Osteoblast (primary cell): ENCODE results near the gene OSBPL1A. TPM values are rescaled to one million over a fixed set of nuclear protein-coding genes. Genes with fewer than 3 reads are reported as not detected.

ENCODE experiments used
- DNase-seq: peaks from one replicate; pipeline ENCODE4 v3.0.0; 2011; ENCODE audit warnings: low spot score, mixed read lengths; ENCODE audit not compliant: insufficient read length; ENCODE audit errors: missing footprints
- H2AFZ ChIP-seq: 2 replicates; pipeline ENCODE4 v1.6.0; 2011; ENCODE audit warnings: mild to moderate bottlenecking, low read length
- H3K27ac ChIP-seq: 2 replicates; pipeline ENCODE4 v1.5.1; 2011; ENCODE audit warnings: mild to moderate bottlenecking, low read depth, low read length, moderate library complexity
- H3K27me3 ChIP-seq: 2 replicates; pipeline ENCODE4 v1.6.0; 2012; ENCODE audit warnings: mild to moderate bottlenecking, control low read depth, inconsistent platforms, low read length, moderate library complexity; ENCODE audit not compliant: insufficient read depth
- H3K36me3 ChIP-seq: 2 replicates; pipeline ENCODE4 v1.5.1; 2011; ENCODE audit warnings: mild to moderate bottlenecking, low read length, control low read depth, moderate library complexity; ENCODE audit not compliant: insufficient read depth
- H3K4me1 ChIP-seq: 2 replicates; pipeline ENCODE4 v1.5.1; 2011; ENCODE audit warnings: mild to moderate bottlenecking, low read length, control low read depth, moderate library complexity; ENCODE audit not compliant: insufficient read depth
- H3K4me2 ChIP-seq: 2 replicates; pipeline ENCODE4 v1.6.0; 2011; ENCODE audit warnings: mild to moderate bottlenecking, low read length; ENCODE audit not compliant: insufficient read depth
- H3K4me3 ChIP-seq: fragments of 200-600 bp; sonication (generic); 3 replicates; pipeline ENCODE4 v1.5.1; 2012; ENCODE audit warnings: mild to moderate bottlenecking, low read length, inconsistent platforms; ENCODE audit not compliant: insufficient read depth
- H3K79me2 ChIP-seq: 2 replicates; pipeline ENCODE4 v1.6.0; 2012; ENCODE audit warnings: mild to moderate bottlenecking, low read length, control low read depth, inconsistent platforms; ENCODE audit not compliant: insufficient read depth
- H3K9me3 ChIP-seq: 2 replicates; pipeline ENCODE4 v1.5.1; 2011; ENCODE audit warnings: low read depth, low read length, control low read depth
- H4K20me1 ChIP-seq: 2 replicates; pipeline ENCODE4 v1.6.0; 2012; ENCODE audit warnings: mild to moderate bottlenecking, low read length, control low read depth; ENCODE audit not compliant: insufficient read depth
- CTCF ChIP-seq: IDR thresholded peaks from 2 replicates; pipeline ENCODE4 v1.5.1; 2011; ENCODE audit warnings: mild to moderate bottlenecking, low read depth, low read length, moderate library complexity; ENCODE audit errors: extremely low read depth
- total RNA-seq: library from RNA; depleted of rRNA; stranded (reverse); fragments of >200 nt; gene quantifications from 2 replicates; pipeline ENCODE4 v1.2.3, GENCODE V29; 2012

OSBPL1A gene
- total RNA-seq, 1 donor, result 51.8 TPM

GRCh38 chr18:24395049-24395795 lies 2.4 kb downstream of the OSBPL1A start:
- no peak for DNase-seq
- Histone ChIP-seq H3K36me3 (no peaks in the 10 kb centered on the region), H3K27me3 (no peaks in the 10 kb centered on the region), H3K4me3 (no peak overlapping the region), H3K79me2 (peaks cover 11% of the 10 kb centered on the region), H2AFZ (no peak overlapping the region), H4K20me1 (no peaks in the 10 kb centered on the region), H3K9me3 (no peaks in the 10 kb centered on the region), H3K4me1 (peaks cover 17% of the 10 kb centered on the region), H3K27ac (no peak overlapping the region), H3K4me2 (no peak overlapping the region)
- no peak for TF ChIP-seq CTCF

- H3K4me1 ChIP-seq, result no peaks in the 10 kb centered on the region
- no peak overlapping the region for H3K4me3 ChIP-seq
- H4K20me1 ChIP-seq, result no peaks in the 10 kb centered on the region
- TF ChIP-seq CTCF, result no peak
- H3K27ac ChIP-seq, result no peak overlapping the region
- H3K79me2 ChIP-seq, result peaks cover 15% of the 10 kb centered on the region
- no peaks in the 10 kb centered on the region for H3K27me3 ChIP-seq
- no peak overlapping the region for H3K4me2 ChIP-seq
- H3K36me3 ChIP-seq, result no peaks in the 10 kb centered on the region
- DNase-seq, result no peak
- H3K9me3 ChIP-seq, result no peaks in the 10 kb centered on the region
- no peak overlapping the region for H2AFZ ChIP-seq
These were observed 8.7 kb downstream of the OSBPL1A start for GRCh38 chr18:24388957-24389356.

- H4K20me1 ChIP-seq, result no peaks in the 10 kb centered on the region
- H3K27me3 ChIP-seq, result no peaks in the 10 kb centered on the region
- no peaks in the 10 kb centered on the region for H3K36me3 ChIP-seq
- no peaks in the 10 kb centered on the region for H3K4me1 ChIP-seq
- no peak for DNase-seq
- H3K4me2 ChIP-seq, result no peak overlapping the region
- no peaks in the 10 kb centered on the region for H3K9me3 ChIP-seq
- H2AFZ ChIP-seq, result no peak overlapping the region
- H3K27ac ChIP-seq, result no peak overlapping the region
- H3K4me3 ChIP-seq, result no peak overlapping the region
- TF ChIP-seq CTCF, result no peak
- peaks cover 14% of the 10 kb centered on the region for H3K79me2 ChIP-seq
These were observed 10.9 kb downstream of the OSBPL1A start for GRCh38 chr18:24386681-24387080.

- Histone ChIP-seq H4K20me1 (no peaks in the 10 kb centered on the region), H3K4me2 (no peak overlapping the region), H2AFZ (no peak overlapping the region), H3K27me3 (no peaks in the 10 kb centered on the region), H3K27ac (no peak overlapping the region), H3K36me3 (no peaks in the 10 kb centered on the region), H3K4me3 (no peak overlapping the region), H3K79me2 (peaks cover 9% of the 10 kb centered on the region), H3K4me1 (no peaks in the 10 kb centered on the region), H3K9me3 (no peaks in the 10 kb centered on the region)
- DNase-seq, result no peak
- TF ChIP-seq CTCF, result no peak
These were observed 16.5 kb downstream of the OSBPL1A start for GRCh38 chr18:24381126-24381525.
